ENCODE data around the gene KAZALD1. TPM values are rescaled to one million over a fixed set of nuclear protein-coding genes. Genes with fewer than 3 reads are reported as not detected.

Gene KAZALD1
- total and polyA plus RNA-seq, 12 donors: 3.3 to 16.5 (median 9.9) TPM

DNA sequence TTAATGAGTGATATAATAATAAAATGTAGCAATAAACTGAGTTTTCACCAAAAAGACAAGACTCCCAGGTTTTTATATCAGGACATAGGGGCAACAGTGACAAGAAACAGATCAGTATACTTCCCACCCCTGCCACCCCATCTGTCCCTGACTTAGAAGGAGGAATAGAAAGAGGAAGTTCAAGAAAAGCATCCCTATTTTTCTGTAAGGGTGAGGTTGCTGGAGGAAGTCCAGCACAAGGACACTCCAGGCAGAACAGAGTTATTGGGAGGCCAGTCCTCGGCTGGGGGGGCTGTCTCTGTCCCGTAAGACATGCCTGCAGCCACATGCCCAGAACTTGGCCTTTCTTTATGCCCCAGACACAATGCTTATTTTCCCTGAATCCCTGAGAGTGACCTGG lies 52.9 kb downstream of the KAZALD1 start:
- TF ChIP-seq, protein P1, sequence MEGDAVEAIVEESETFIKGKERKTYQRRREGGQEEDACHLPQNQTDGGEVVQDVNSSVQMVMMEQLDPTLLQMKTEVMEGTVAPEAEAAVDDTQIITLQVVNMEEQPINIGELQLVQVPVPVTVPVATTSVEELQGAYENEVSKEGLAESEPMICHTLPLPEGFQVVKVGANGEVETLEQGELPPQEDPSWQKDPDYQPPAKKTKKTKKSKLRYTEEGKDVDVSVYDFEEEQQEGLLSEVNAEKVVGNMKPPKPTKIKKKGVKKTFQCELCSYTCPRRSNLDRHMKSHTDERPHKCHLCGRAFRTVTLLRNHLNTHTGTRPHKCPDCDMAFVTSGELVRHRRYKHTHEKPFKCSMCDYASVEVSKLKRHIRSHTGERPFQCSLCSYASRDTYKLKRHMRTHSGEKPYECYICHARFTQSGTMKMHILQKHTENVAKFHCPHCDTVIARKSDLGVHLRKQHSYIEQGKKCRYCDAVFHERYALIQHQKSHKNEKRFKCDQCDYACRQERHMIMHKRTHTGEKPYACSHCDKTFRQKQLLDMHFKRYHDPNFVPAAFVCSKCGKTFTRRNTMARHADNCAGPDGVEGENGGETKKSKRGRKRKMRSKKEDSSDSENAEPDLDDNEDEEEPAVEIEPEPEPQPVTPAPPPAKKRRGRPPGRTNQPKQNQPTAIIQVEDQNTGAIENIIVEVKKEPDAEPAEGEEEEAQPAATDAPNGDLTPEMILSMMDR (IDR thresholded peaks at IDR 0.05): no peak

More for the DNA sequence above, 52.9 kb downstream of the KAZALD1 start:
- no peaks in the 10 kb centered on the region for H3K4me1 ChIP-seq
- WGBS, 2 donors: 34 to 48% methylated on average over 2 of the region's 2 CpGs
- no peak overlapping the region for H3K4me3 ChIP-seq
- no peaks in the 10 kb centered on the region for H3K9me3 ChIP-seq
- peaks cover 0 to 86% (median 70%) of the 10 kb centered on the region in 7 donors for H3K27me3 ChIP-seq
- DNase-seq (no peak), ATAC-seq (no peak)
- intact Hi-C loops (cut with DNase I): no loop called here
- H3K27ac ChIP-seq: no peak overlapping the region
- H3K36me3 ChIP-seq: no peaks in the 10 kb centered on the region

Other genes with a start within 250 kb of the KAZALD1 start
- 10 to 100 TPM; 15.8 to 23.6 (median 18.7) TPM for gene SLF2, start 149.0 kb upstream of the KAZALD1 start, total RNA-seq
- gene SLF2, start 149.0 kb upstream of the KAZALD1 start, polyA plus RNA-seq: 10 to 100 TPM in 1 of 2 donors, 1 to 10 TPM in 1; 4.8 to 17.3 TPM
- 1 to 10 TPM in 2 of 10 donors, under 1 TPM in 8; 0.26 to 1.6 (median 0.80) TPM for gene SEMA4G, start 92.5 kb upstream of the KAZALD1 start, total RNA-seq
- 1 to 10 TPM in 1 of 2 donors, under 1 TPM in 1; 0.20 to 1.6 TPM for gene SEMA4G, start 92.5 kb upstream of the KAZALD1 start, polyA plus RNA-seq
- 10 to 100 TPM; 43.8 to 73.4 (median 55.2) TPM for gene MRPL43, start 74.5 kb upstream of the KAZALD1 start, total RNA-seq
- gene MRPL43, start 74.5 kb upstream of the KAZALD1 start, polyA plus RNA-seq: 100 to 1,000 TPM; 102 to 123 TPM
- gene TWNK, start 74.4 kb upstream of the KAZALD1 start, total RNA-seq: 1 to 10 TPM; 4.7 to 7.7 (median 5.4) TPM
- gene TWNK, start 74.4 kb upstream of the KAZALD1 start, polyA plus RNA-seq: 1 to 10 TPM; 4.2 to 6.1 TPM
- 10 to 100 TPM; 28.6 to 48.3 (median 38.9) TPM for gene LZTS2, start 62.2 kb upstream of the KAZALD1 start, total RNA-seq
- gene LZTS2, start 62.2 kb upstream of the KAZALD1 start, polyA plus RNA-seq: 10 to 100 TPM; 43.8 to 73.7 TPM
- under 1 TPM in 9 of 10 donors, not detected in 1; 0.17 to 0.60 (median 0.22) TPM for gene PDZD7, start 30.9 kb upstream of the KAZALD1 start, total RNA-seq
- under 1 TPM; 0.13 to 0.66 TPM for gene PDZD7, start 30.9 kb upstream of the KAZALD1 start, polyA plus RNA-seq
- 10 to 100 TPM in 9 of 10 donors, 1 to 10 TPM in 1; 8.4 to 25.7 (median 14.2) TPM for gene SFXN3, start 30.8 kb upstream of the KAZALD1 start, total RNA-seq
- gene SFXN3, start 30.8 kb upstream of the KAZALD1 start, polyA plus RNA-seq: 10 to 100 TPM; 16.6 to 23.6 TPM
- gene TLX1, start 69.3 kb downstream of the KAZALD1 start, total RNA-seq: under 1 TPM in 2 of 10 donors, not detected in 8; 0.27 to 0.74 TPM
- under 1 TPM in 1 of 2 donors, not detected in 1; 0.03 TPM for gene TLX1, start 69.3 kb downstream of the KAZALD1 start, polyA plus RNA-seq
- gene LBX1, start 167.5 kb downstream of the KAZALD1 start, total RNA-seq: not detected
- gene LBX1, start 167.5 kb downstream of the KAZALD1 start, polyA plus RNA-seq: not detected